Esophagus mucosa (tissue), 1 donor: Measurements from ENCODE around the gene PATE4. TPM values are rescaled to one million over a fixed set of nuclear protein-coding genes. Genes with fewer than 3 reads are reported as not detected.

Experiments
- ATAC-seq: fragments of 200-7000 bp; cut with Tn5 transposase; one replicate; pipeline ENCODE4 v1.9.1; 2020
- total RNA-seq: library from RNA; stranded (reverse); gene quantifications from one replicate; pipeline ENCODE4 v1.2.4, GENCODE V29; 2023
- donor health status: DM: yes; HTN: yes; CAD: no.

Gene PATE4
- total RNA-seq, 1 donor from 2014 or later = not detected

DNA sequence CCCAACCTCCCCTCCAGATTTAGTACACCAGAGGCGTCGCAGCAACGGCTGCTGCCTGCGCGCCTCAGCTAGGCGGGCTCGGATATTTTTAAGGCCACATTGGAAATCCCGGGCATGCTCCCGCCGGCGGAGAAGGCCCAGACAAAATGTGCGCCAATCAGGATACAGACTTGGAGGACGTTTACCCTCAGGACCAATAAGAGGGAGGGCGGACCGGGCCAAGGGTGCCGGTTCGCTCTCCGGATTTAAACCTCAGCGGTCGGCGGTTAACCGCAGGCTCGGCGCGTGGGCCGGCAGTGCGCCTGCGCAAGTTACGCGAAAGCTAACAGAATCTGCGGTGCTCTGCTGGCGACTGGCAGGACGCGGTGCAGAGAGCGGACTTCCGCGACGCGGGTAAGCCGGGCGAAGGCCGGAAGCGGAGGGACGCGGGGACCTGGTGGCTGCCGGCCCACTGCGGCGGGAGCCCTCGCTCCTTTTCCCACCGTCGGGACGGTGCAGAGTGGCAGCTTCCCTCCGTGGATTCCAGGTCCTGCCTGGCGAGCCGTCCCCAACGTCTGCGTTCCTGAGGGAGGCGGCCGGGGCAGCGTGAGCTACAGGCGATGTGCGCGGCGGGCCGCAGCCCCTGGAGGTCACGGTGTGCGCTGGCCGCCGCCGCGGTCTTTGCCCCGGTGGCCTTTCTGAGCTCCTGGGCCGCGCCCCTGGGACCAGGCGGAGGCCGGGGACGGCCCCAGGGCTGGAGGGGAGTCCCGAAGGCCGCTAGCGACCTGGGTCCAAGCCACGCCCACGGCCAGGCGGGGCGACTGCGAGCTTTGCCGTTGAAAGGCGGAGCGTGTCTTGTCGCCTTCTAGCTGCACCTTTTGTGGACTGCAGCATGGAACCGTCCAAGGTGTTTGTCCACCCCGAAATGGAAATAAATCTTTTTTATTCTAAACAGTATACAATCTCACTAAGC, 54.5 kb downstream of the PATE4 start, which contains the start of gene HYLS1:
TSS of gene HYLS1 (plus strand) at position 296 of the 952 bp plus-strand sequence. CDS start 11,701 bp downstream, outside the sequence.
- ATAC-seq = peak; percentile 98

Other genes starting within 250 kb of the PATE4 start
- 73.6 TPM for gene STT3A, start 240.5 kb upstream of the PATE4 start, total RNA-seq
- 14.7 TPM for gene CHEK1, start 208.2 kb upstream of the PATE4 start, total RNA-seq
- not detected for gene ACRV1, start 152.5 kb upstream of the PATE4 start, total RNA-seq
- not detected for gene PATE1, start 87.0 kb upstream of the PATE4 start, total RNA-seq
- gene PATE2, start 54.5 kb upstream of the PATE4 start, total RNA-seq = not detected
- not detected for gene PATE3, start 45.2 kb upstream of the PATE4 start, total RNA-seq
- 4.6 TPM for gene HYLS1, start 54.4 kb downstream of the PATE4 start, total RNA-seq
- 5.3 TPM for gene PUS3, start 69.9 kb downstream of the PATE4 start, total RNA-seq
- not detected for gene DDX25, start 71.2 kb downstream of the PATE4 start, total RNA-seq
- not detected for gene VSIG10L2, start 112.7 kb downstream of the PATE4 start, total RNA-seq
- 2.4 TPM for gene CDON, start 229.6 kb downstream of the PATE4 start, total RNA-seq